K562 (cell line): Measurements from ENCODE around the gene FHL1. TPM values are rescaled to one million over a fixed set of nuclear protein-coding genes. Genes with fewer than 3 reads are reported as not detected.

Experiments
- ATAC-seq: fragments of 200-7000 bp; cut with Tn5 transposase; 3 replicates; pipeline ENCODE4 v1.9.1; 2020; ENCODE audit warnings: moderate library complexity
- BruUV-seq: library from RNA; stranded (reverse); fragments of 400-500 nt; replicated peaks from 2 replicates; lab custom pipeline; 2021; lab: Mats Ljungman, UMichigan
- CTCF ChIA-PET: fragments of 300-600 bp; formaldehyde crosslinking; extraction: SDS; loops from one replicate; lab custom pipeline; 2021; ENCODE audit warnings: low intra/inter-chr PET ratio; lab: Yijun Ruan, JAX
- POLR2A ChIA-PET: fragments of 300-600, 350-650 bp; sonication (Branson Sonifier 250); formaldehyde crosslinking; extraction: SDS; loops from one replicate; lab custom pipeline; 2021; ENCODE audit warnings: antibody characterized with exemption, inconsistent platforms; lab: Yijun Ruan, JAX
- DNase-seq, 4 experiments: peaks; one replicate each; pipeline versions ENCODE4 v3.0.0 to v3.0.0-alpha.2; 2011 to 2018; ENCODE audit warnings: low spot score in 3 of 4, mixed read lengths in 3 of 4; ENCODE audit errors: extremely low read depth in 1 of 4
- FAIRE-seq: peaks from 2 replicates; lab custom pipeline; 2011; peaks lifted over from hg19 to GRCh38; lab: Jason Lieb, UNC
- H2AFZ ChIP-seq: 2 replicates; pipeline ENCODE4 v1.6.0; 2011; ENCODE audit warnings: low read depth, low read length, control low read depth, inconsistent platforms
- H3K27ac ChIP-seq: fragments of 200-600 bp; 3 replicates; pipeline ENCODE4 v1.8.0; 2011; ENCODE audit warnings: low read depth, mild to moderate bottlenecking, control low read depth, inconsistent platforms, low read length, moderate library complexity, mixed read lengths; ENCODE audit errors: extremely low read depth
- H3K27me3 ChIP-seq, 2 experiments: fragments of 300-600 bp in 1 of 2; 2 replicates in 1 of 2; 3 replicates in 1 of 2; pipeline versions ENCODE4 v1.6.0 to v1.8.0; 2011; ENCODE audit warnings: inconsistent platforms in 2 of 2, low read length in 2 of 2, mild to moderate bottlenecking in 1 of 2, mixed read lengths in 1 of 2, moderate library complexity in 1 of 2; ENCODE audit not compliant: control insufficient read depth in 2 of 2, insufficient read depth in 2 of 2
- H3K36me3 ChIP-seq: fragments of 300-600 bp; 3 replicates; pipeline ENCODE4 v1.8.0; 2011; ENCODE audit warnings: mild to moderate bottlenecking, low read length, inconsistent platforms; ENCODE audit not compliant: control insufficient read depth, insufficient read depth
- H3K4me1 ChIP-seq, 2 experiments: fragments of 200-600 bp in 1 of 2; replicated peaks in 1 of 2; 2 replicates in 1 of 2; 3 replicates in 1 of 2; pipeline versions ENCODE4 v1.5.1 to v1.8.0; 2011; ENCODE audit warnings: inconsistent platforms in 2 of 2, low read length in 2 of 2, mild to moderate bottlenecking in 1 of 2, mixed read lengths in 1 of 2, moderate library complexity in 1 of 2; ENCODE audit not compliant: control insufficient read depth in 2 of 2, insufficient read depth in 2 of 2
- H3K4me2 ChIP-seq: 2 replicates; pipeline ENCODE4 v1.6.1; 2011; ENCODE audit warnings: low read length, control low read depth, inconsistent platforms, mixed read lengths; ENCODE audit not compliant: insufficient read depth
- H3K4me3 ChIP-seq: fragments of 200-600 bp; sonication (generic), shearing (Covaris generic); 2 replicates; pipeline ENCODE4 v1.5.1; 2016; ENCODE audit warnings: control low read depth, inconsistent platforms
- H3K79me2 ChIP-seq: fragments of 200-600 bp; 3 replicates; pipeline ENCODE4 v1.8.0; 2011; ENCODE audit warnings: low read length, inconsistent platforms; ENCODE audit not compliant: control insufficient read depth, insufficient read depth
- H3K9ac ChIP-seq, 2 experiments: 2 replicates each; pipeline versions ENCODE4 v1.6.0 to v1.6.1; 2011; ENCODE audit warnings: low read depth in 2 of 2, low read length in 2 of 2, control low read depth in 1 of 2, inconsistent platforms in 1 of 2, mild to moderate bottlenecking in 1 of 2, mixed read lengths in 1 of 2; ENCODE audit not compliant: insufficient read depth in 1 of 2
- H3K9me1 ChIP-seq: one replicate; pipeline ENCODE4 v1.6.0; 2011; ENCODE audit warnings: inconsistent platforms, mild to moderate bottlenecking, low read length, moderate library complexity; ENCODE audit not compliant: control insufficient read depth, insufficient read depth
- H3K9me3 ChIP-seq: replicated peaks from 2 replicates; pipeline ENCODE4 v1.5.1; 2011; ENCODE audit warnings: low read depth, low read length, inconsistent platforms; ENCODE audit not compliant: control insufficient read depth, insufficient read depth
- H4K20me1 ChIP-seq: replicated peaks from 2 replicates; pipeline ENCODE4 v1.6.1; 2011; ENCODE audit warnings: low read length, inconsistent platforms, mixed read lengths; ENCODE audit not compliant: control insufficient read depth, insufficient read depth
- ARHGAP35 ChIP-seq: fragments of 450-650 bp; IDR thresholded peaks from 2 replicates; pipeline ENCODE4 v1.6.1; 2018; ENCODE audit not compliant: partially characterized antibody
- ARNT ChIP-seq, 2 experiments: fragments of 450-650 bp; IDR thresholded peaks; 2 replicates each; pipeline ENCODE4 v1.6.1; 2016; ENCODE audit warnings: mild to moderate bottlenecking in 1 of 2
- CHD4 ChIP-seq: fragments of 200-600 bp; sonication (generic); IDR thresholded peaks from 3 replicates; pipeline ENCODE4 v1.6.1; 2012; ENCODE audit warnings: low read depth, mild to moderate bottlenecking, mixed read lengths, low read length, inconsistent platforms; ENCODE audit not compliant: insufficient read depth, insufficient replicate concordance, poor library complexity, severe bottlenecking
- KHSRP ChIP-seq: fragments of 450-650 bp; IDR thresholded peaks from 2 replicates; pipeline ENCODE4 v1.6.1; 2017
- NFIC ChIP-seq: fragments of 450-650 bp; IDR thresholded peaks from 2 replicates; pipeline ENCODE4 v1.6.1; 2017; ENCODE audit warnings: mild to moderate bottlenecking, inconsistent platforms
- NONO ChIP-seq, 2 experiments: fragments of 200-400 bp in 1 of 2; fragments of 450-650 bp in 1 of 2; formaldehyde crosslinking in 1 of 2; IDR thresholded peaks; 2 replicates each; pipeline ENCODE4 v1.6.1; 2017; ENCODE audit warnings: low read depth in 2 of 2, mild to moderate bottlenecking in 2 of 2, moderate library complexity in 2 of 2, low read length in 1 of 2
- PML ChIP-seq: IDR thresholded peaks from 2 replicates; pipeline ENCODE4 v1.6.1; 2012; ENCODE audit warnings: low read length, inconsistent platforms
- WGBS: fragments of 100-300 bp; shearing (Covaris generic); methylation state at CpG from one replicate; pipeline ENCODE4 v1.1.6; 2016; ENCODE audit warnings: low coverage, mixed read lengths; ENCODE audit not compliant: insufficient coverage; ENCODE audit errors: missing lambda C conversion rate; 5-methylcytosine and 5-hydroxymethylcytosine counted together
- in situ Hi-C: fragments of 300-500 bp; cut with MboI; formaldehyde crosslinking; loops from 4 replicates; pipeline ENCODE4 v1.15.0; 2018; ENCODE audit warnings: inconsistent platforms, mixed read lengths
- intact Hi-C: fragments of 100-400 bp; cut with micrococcal nuclease; formaldehyde crosslinking; loops from 2 replicates; pipeline ENCODE4 v1.14.2; 2022
- polyA plus RNA-seq, 8 experiments: library from polyadenylated mRNA; depleted of rRNA in 4 of 8; stranded (reverse) in 5 of 8; unstranded in 3 of 8; fragments of >200 nt; fragmentation: Nextera tagmentation in 2 of 8; fragmentation: Illumina TruSeq in 1 of 8; extraction: Ambion mirVana in 2 of 8; extraction: Trizol in 1 of 8; gene quantifications; 2 replicates each; pipeline versions ENCODE4 v1.2.1 to v1.2.3, GENCODE V29; 2011 to 2014; ENCODE audit warnings: inconsistent platforms in 1 of 8, missing spikeins in 1 of 8
- total RNA-seq, 7 experiments: library from RNA; depleted of rRNA in 6 of 7; stranded (reverse); fragments of >200 nt in 6 of 7; fragmentation: Illumina TruSeq in 2 of 7; extraction: Trizol in 2 of 7; gene quantifications; 2 replicates each; pipeline versions ENCODE4 v1.2.1 to v1.2.3, GENCODE V29; 2011 to 2021; ENCODE audit warnings: low replicate concordance in 1 of 7
- TF ChIP-seq, protein P1 (sequence below): fragments of 250-450 bp; sonication (Bioruptor Pico); IDR thresholded peaks from 2 replicates; pipeline ENCODE4 v1.9.0; 2021; ENCODE audit warnings: mild to moderate bottlenecking
- TF ChIP-seq, protein P2 (sequence below): fragments of 250-450 bp; sonication (Bioruptor Pico); IDR thresholded peaks from 2 replicates; pipeline ENCODE4 v1.5.0; 2020; ENCODE audit warnings: mild to moderate bottlenecking
- TF ChIP-seq, protein P3 (sequence below): conservative IDR thresholded peaks from 2 replicates; pipeline ENCODE4 v1.6.1; 2011; ENCODE audit warnings: low read depth, mild to moderate bottlenecking, low read length; ENCODE audit not compliant: control insufficient read depth

Gene FHL1
- total and polyA plus RNA-seq, 9 of the 15 experiments (the other 6 are each of a cell fraction or from before 2014, with no cell fraction given), result 0.03 to 3.0 (median 0.13) TPM; not detected in 1

DNA sequence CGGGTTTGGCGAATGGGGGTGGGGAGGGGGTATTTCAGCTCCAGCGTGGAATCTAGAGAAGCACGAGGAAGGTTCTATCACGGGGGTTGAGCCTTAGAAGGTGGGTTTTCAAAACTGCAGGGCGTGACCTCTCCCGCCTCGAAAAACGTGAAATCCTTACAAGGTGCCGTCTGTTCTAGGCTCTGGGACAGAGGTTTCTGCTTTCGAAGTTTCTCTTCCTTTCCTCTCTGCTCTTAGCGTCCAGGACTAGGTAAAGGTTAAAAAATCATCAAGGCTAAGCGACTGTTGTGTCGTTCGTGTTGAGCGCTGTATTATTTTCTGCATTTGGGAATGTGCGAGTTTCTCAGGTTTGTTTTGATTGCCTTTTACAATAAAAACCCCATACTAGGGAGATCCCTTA is 1.1 kb downstream of the FHL1 start:
- Histone ChIP-seq H3K4me2 (no peak overlapping the region), H2AFZ (no peak overlapping the region), H3K9me3 (no peaks in the 10 kb centered on the region), H3K36me3 (no peaks in the 10 kb centered on the region), H3K4me1 (peaks cover 0 to 14% of the 10 kb centered on the region in 2 experiments; a peak in 2 of 5 replicates), H3K27ac (no peak overlapping the region), H3K9ac (no peak overlapping the region), H3K4me3 (no peak overlapping the region), H3K79me2 (no peaks in the 10 kb centered on the region), H3K9me1 (no peaks in the 10 kb centered on the region), H4K20me1 (no peaks in the 10 kb centered on the region), H3K27me3 (peaks cover 9 to 26% of the 10 kb centered on the region in 2 experiments; a peak in 4 of 5 replicates)
- TF ChIP-seq ARNT (IDR thresholded peaks at IDR 0.05) (no peak), ARHGAP35 (no peak), NFIC (no peak), CHD4 (no peak), PML (no peak), KHSRP (no peak), NONO (IDR thresholded peaks at IDR 0.05; ENCODE audit: low read depth in 2 of 2, low read length in 1 of 2) (no peak)
- TF ChIP-seq, protein P1, sequence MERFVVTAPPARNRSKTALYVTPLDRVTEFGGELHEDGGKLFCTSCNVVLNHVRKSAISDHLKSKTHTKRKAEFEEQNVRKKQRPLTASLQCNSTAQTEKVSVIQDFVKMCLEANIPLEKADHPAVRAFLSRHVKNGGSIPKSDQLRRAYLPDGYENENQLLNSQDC, result no peak
- TF ChIP-seq, protein P2, sequence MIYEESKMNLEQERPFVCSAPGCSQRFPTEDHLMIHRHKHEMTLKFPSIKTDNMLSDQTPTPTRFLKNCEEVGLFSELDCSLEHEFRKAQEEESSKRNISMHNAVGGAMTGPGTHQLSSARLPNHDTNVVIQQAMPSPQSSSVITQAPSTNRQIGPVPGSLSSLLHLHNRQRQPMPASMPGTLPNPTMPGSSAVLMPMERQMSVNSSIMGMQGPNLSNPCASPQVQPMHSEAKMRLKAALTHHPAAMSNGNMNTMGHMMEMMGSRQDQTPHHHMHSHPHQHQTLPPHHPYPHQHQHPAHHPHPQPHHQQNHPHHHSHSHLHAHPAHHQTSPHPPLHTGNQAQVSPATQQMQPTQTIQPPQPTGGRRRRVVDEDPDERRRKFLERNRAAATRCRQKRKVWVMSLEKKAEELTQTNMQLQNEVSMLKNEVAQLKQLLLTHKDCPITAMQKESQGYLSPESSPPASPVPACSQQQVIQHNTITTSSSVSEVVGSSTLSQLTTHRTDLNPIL, result no peak
- TF ChIP-seq, protein P3, sequence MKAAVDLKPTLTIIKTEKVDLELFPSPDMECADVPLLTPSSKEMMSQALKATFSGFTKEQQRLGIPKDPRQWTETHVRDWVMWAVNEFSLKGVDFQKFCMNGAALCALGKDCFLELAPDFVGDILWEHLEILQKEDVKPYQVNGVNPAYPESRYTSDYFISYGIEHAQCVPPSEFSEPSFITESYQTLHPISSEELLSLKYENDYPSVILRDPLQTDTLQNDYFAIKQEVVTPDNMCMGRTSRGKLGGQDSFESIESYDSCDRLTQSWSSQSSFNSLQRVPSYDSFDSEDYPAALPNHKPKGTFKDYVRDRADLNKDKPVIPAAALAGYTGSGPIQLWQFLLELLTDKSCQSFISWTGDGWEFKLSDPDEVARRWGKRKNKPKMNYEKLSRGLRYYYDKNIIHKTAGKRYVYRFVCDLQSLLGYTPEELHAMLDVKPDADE, result no peak
- intact Hi-C loops, result no loop called here
- FAIRE-seq (no peak), DNase-seq (no peak), ATAC-seq (no peak)
- no TSS peak for BruUV-seq
- WGBS, result 56% methylated on average over 13 of the region's 17 CpGs
- ChIA-PET POLR2A (interaction anchor here (1.2 kb wide), 1 partner anchor 14 kb away, joined by 3 read pairs; no protein-coding TSS in a partner anchor), CTCF (no interaction called here)
- in situ Hi-C loops, result no loop called here
